HFFc6 (cell line): Measurements from ENCODE around the gene IFNK. TPM values are rescaled to one million over a fixed set of nuclear protein-coding genes. Genes with fewer than 3 reads are reported as not detected.

Source experiments
- DNase-seq: peaks from one replicate; pipeline ENCODE4 v3.0.0-alpha.2; 2018
- H3K27ac Mint-ChIP-seq: 2 replicates; pipeline ENCODE4 v1.8.0; 2020; ENCODE audit warnings: mild to moderate bottlenecking, mixed read lengths
- H3K27me3 Mint-ChIP-seq: 2 replicates; pipeline ENCODE4 v1.8.0; 2021; ENCODE audit warnings: mild to moderate bottlenecking, moderate library complexity, mixed read lengths; ENCODE audit not compliant: insufficient read depth
- H3K36me3 Mint-ChIP-seq: 2 replicates; pipeline ENCODE4 v1.8.0; 2021; ENCODE audit warnings: low read depth, mixed read lengths
- H3K4me1 Mint-ChIP-seq: 2 replicates; pipeline ENCODE4 v1.8.0; 2020; ENCODE audit warnings: low read depth, mixed read lengths
- H3K4me3 Mint-ChIP-seq: 2 replicates; pipeline ENCODE4 v1.8.0; 2020; ENCODE audit warnings: mild to moderate bottlenecking, moderate library complexity, mixed read lengths
- H3K9me3 Mint-ChIP-seq: 2 replicates; pipeline ENCODE4 v1.8.0; 2020; ENCODE audit warnings: mild to moderate bottlenecking, mixed read lengths
- CTCF ChIP-seq: fragments of 200-600 bp; sonication (generic); IDR thresholded peaks from 2 replicates; pipeline ENCODE4 v1.5.0; 2021; ENCODE audit warnings: antibody characterized with exemption, mild to moderate bottlenecking
- total RNA-seq, 6 experiments: library from RNA; stranded (reverse); fragmentation: NEBNext Ultra II Directional; extraction: Animal tissue kit (Norgen Biotek cat#: 25700); gene quantifications; 2 replicates in 1 of 6; 3 replicates in 5 of 6; pipeline ENCODE4 v1.2.3, GENCODE V29; 2021

The IFNK gene
- total RNA-seq, 6 experiments from 2014 or later: not detected

DNA sequence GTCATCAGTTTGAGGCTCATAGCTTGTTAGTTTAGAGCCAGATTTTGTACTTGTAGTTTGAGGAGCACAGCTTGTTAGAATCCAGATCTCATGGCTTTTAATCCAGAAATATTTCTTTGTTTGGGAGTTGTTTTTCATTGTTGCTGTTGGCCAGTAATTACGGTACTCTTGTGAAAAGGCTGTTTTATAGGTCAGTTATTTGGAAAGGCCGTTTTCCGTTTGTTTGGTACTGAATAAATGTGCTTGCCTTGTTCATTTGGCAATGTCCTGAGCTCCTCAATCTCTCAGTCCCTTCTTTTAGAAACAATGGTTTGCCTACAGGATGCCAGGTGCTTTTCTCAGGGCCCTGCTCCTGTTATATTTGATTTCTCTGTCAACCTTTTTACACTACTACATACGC is 10.0 kb downstream of the IFNK start:
- Mint-ChIP-seq H3K27ac (no peak overlapping the region), H3K4me3 (no peak overlapping the region), H3K36me3 (no peaks in the 10 kb centered on the region), H3K9me3 (no peaks in the 10 kb centered on the region), H3K27me3 (peaks cover 16% of the 10 kb centered on the region), H3K4me1 (no peaks in the 10 kb centered on the region)
- no peak for DNase-seq
- TF ChIP-seq CTCF: no peak

DNA sequence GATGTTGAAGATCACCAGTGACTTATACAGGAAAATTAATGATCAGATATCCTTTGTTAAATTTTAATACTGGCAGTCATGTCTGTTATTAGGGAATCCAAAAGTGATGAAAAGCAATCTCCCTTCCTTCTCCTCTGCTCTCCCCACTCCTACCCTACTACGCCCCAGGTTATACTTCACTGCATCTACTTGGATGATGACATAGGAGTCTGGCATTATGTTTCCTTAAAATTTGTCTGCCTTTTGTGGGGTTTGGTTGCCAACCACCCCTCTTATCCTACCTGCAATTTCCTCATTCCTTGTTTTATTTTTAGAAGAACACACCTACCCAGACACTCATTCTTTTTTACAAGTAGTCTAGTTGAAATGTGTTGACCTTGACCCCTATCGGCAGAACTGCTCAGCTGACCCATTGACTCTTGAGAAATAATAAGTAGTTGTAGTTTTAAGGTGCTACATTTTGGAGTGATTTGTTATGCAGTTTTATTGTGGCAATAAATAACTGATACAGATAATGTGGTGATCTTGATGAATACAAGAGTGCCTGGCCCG is 10.6 kb downstream of the IFNK start:
- no peak for DNase-seq
- no peak for TF ChIP-seq CTCF
- Mint-ChIP-seq H3K27ac (no peak overlapping the region), H3K9me3 (no peaks in the 10 kb centered on the region), H3K36me3 (no peaks in the 10 kb centered on the region), H3K4me3 (no peak overlapping the region), H3K4me1 (peaks cover 4% of the 10 kb centered on the region), H3K27me3 (peaks cover 15% of the 10 kb centered on the region)

DNA sequence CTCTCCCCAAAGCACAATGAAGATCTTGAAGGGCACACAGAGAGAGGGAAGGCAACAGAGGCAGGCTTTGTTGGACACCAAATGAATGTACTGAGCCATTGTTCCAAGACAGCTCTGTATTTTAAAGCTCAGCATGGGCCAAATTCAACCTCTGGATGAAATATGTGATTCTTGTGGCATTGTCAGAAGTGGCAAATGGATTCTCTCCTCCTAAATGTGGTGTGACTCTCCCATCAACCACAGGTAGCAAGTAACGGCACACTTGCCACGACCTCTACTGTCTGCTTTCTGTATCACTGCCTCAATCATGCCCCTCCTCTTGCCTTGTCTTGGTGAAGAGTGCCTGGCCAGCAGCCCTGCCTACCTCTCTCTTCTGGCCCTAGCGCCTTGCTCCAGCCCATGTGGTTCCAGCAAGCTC is 11.6 kb downstream of the IFNK start:
- no peak for DNase-seq
- peaks cover 12% of the 10 kb centered on the region for H3K27me3 Mint-ChIP-seq
- TF ChIP-seq CTCF: peak; percentile 28; the same call in 1 of the 2 replicates
- H3K9me3 Mint-ChIP-seq: no peaks in the 10 kb centered on the region
- no peaks in the 10 kb centered on the region for H3K36me3 Mint-ChIP-seq
- H3K27ac Mint-ChIP-seq: no peak overlapping the region
- no peak overlapping the region for H3K4me3 Mint-ChIP-seq
- H3K4me1 Mint-ChIP-seq: peaks cover 14% of the 10 kb centered on the region

DNA sequence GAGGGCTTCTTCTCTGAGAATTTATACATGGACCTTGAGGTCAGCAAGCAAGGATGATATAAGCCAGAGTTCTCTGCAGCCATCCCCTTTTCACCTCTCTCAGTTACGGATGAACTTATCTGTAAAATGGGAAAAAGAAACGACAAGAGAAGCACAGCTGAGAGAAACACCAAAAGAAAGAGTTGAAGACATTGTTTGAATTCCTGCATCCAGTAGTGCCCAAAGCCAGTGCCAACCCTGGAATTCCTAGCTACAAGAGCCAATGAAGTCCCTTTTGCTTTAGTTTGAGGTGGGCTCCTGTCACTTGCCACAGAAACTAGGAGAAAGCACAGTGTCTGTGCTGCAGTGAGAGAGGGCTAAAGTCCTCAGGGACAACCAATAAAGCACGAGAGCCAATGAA is 12.1 kb downstream of the IFNK start:
- Mint-ChIP-seq H3K4me1 (peaks cover 18% of the 10 kb centered on the region), H3K4me3 (no peak overlapping the region), H3K27ac (no peak overlapping the region), H3K27me3 (peaks cover 9% of the 10 kb centered on the region; the same call in 1 of the 2 replicates), H3K36me3 (no peaks in the 10 kb centered on the region), H3K9me3 (no peaks in the 10 kb centered on the region)
- TF ChIP-seq CTCF: no peak
- DNase-seq: no peak

DNA sequence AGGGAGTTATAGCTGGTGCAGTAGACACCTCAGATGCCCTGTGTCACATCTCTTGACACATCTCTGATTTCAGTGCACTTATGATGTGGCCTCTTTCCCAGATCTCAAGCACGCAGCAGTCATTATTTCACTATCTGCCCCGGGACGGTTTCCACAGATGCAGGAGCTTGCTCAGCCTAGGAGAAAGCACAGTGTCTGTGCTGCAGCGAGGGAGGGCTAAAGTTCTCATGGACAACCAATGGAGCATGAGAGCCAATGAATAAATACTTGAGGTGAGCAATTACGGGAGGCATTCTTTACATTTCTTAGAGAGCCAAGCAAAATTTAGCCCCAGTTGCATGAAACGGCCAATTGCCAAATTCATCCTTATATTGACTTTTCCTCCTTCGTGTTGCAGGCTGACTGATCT is 12.9 kb downstream of the IFNK start:
- Mint-ChIP-seq H3K9me3 (no peaks in the 10 kb centered on the region), H3K36me3 (no peaks in the 10 kb centered on the region), H3K4me3 (no peak overlapping the region), H3K4me1 (peaks cover 18% of the 10 kb centered on the region), H3K27ac (no peak overlapping the region), H3K27me3 (peaks cover 7% of the 10 kb centered on the region; the same call in 1 of the 2 replicates)
- no peak for TF ChIP-seq CTCF
- DNase-seq: no peak

DNA sequence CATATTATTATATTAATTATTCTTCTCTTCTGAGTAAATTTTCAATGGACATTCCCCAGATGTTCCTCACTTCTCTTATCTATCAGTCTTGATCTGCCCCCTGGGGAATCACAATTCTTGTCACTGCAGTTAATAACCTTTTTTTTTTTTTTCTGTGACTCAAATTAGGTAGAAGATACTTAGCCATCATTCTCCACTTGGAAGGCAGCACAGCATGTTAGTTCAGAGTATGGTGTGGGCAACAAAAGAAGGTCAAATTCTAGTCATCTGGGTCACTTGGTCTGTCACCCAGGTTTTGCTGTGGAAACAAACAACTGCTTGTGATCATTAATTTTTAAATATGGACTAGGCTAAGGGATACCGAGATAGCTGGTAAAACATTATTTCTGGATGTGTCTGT is 13.7 kb downstream of the IFNK start:
- no peak for DNase-seq
- H3K27me3 Mint-ChIP-seq: peaks cover 7% of the 10 kb centered on the region; the same call in 1 of the 2 replicates
- no peak overlapping the region for H3K27ac Mint-ChIP-seq
- H3K4me3 Mint-ChIP-seq: no peak overlapping the region
- H3K4me1 Mint-ChIP-seq: peaks cover 24% of the 10 kb centered on the region
- TF ChIP-seq CTCF: no peak
- H3K36me3 Mint-ChIP-seq: no peaks in the 10 kb centered on the region
- H3K9me3 Mint-ChIP-seq: no peaks in the 10 kb centered on the region
